Mesothelial cell of epicardium (in vitro differentiated cells): ENCODE results near the gene CDKN1A. TPM values are rescaled to one million over a fixed set of nuclear protein-coding genes. Genes with fewer than 3 reads are reported as not detected.

Source experiments
- DNase-seq, 2 experiments: peaks; one replicate each; pipeline ENCODE4 v3.0.0; 2021; ENCODE audit warnings: low spot score in 2 of 2; ENCODE audit not compliant: unreplicated experiment in 2 of 2
- H3K27ac Mint-ChIP-seq: 2 replicates; pipeline ENCODE4 v1.8.0; 2021; ENCODE audit warnings: mixed read lengths
- H3K27me3 Mint-ChIP-seq: 2 replicates; pipeline ENCODE4 v1.8.0; 2021; ENCODE audit warnings: low read depth, mixed read lengths
- H3K36me3 Mint-ChIP-seq: 2 replicates; pipeline ENCODE4 v1.8.0; 2021; ENCODE audit warnings: mixed read lengths
- H3K4me1 Mint-ChIP-seq: 2 replicates; pipeline ENCODE4 v1.8.0; 2021; ENCODE audit warnings: mixed read lengths
- H3K4me3 Mint-ChIP-seq: 2 replicates; pipeline ENCODE4 v1.8.0; 2021; ENCODE audit warnings: mild to moderate bottlenecking, moderate library complexity, mixed read lengths
- H3K9me3 Mint-ChIP-seq: 2 replicates; pipeline ENCODE4 v1.8.0; 2021; ENCODE audit warnings: mixed read lengths
- total RNA-seq: library from RNA; stranded (reverse); gene quantifications from 3 replicates; pipeline ENCODE4 v1.2.1, GENCODE V29; 2021
- TF ChIP-seq, protein P1 (sequence below): fragments of 200-600 bp; sonication (generic); IDR thresholded peaks from one replicate; pipeline ENCODE4 v1.5.0; 2021; ENCODE audit warnings: antibody characterized with exemption; ENCODE audit not compliant: unreplicated experiment

The CDKN1A gene
- total RNA-seq, 1 donor from 2014 or later = 57.1 TPM

DNA sequence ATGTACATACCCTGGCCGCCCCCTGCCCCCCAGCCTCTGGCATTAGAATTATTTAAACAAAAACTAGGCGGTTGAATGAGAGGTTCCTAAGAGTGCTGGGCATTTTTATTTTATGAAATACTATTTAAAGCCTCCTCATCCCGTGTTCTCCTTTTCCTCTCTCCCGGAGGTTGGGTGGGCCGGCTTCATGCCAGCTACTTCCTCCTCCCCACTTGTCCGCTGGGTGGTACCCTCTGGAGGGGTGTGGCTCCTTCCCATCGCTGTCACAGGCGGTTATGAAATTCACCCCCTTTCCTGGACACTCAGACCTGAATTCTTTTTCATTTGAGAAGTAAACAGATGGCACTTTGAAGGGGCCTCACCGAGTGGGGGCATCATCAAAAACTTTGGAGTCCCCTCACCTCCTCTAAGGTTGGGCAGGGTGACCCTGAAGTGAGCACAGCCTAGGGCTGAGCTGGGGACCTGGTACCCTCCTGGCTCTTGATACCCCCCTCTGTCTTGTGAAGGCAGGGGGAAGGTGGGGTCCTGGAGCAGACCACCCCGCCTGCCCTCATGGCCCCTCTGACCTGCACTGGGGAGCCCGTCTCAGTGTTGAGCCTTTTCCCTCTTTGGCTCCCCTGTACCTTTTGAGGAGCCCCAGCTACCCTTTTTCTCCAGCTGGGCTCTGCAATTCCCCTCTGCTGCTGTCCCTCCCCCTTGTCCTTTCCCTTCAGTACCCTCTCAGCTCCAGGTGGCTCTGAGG is 7.6 kb downstream of the CDKN1A start:
- H3K4me3 Mint-ChIP-seq = no peak overlapping the region
- H3K4me1 Mint-ChIP-seq = peaks cover 3% of the 10 kb centered on the region
- TF ChIP-seq, protein P1, sequence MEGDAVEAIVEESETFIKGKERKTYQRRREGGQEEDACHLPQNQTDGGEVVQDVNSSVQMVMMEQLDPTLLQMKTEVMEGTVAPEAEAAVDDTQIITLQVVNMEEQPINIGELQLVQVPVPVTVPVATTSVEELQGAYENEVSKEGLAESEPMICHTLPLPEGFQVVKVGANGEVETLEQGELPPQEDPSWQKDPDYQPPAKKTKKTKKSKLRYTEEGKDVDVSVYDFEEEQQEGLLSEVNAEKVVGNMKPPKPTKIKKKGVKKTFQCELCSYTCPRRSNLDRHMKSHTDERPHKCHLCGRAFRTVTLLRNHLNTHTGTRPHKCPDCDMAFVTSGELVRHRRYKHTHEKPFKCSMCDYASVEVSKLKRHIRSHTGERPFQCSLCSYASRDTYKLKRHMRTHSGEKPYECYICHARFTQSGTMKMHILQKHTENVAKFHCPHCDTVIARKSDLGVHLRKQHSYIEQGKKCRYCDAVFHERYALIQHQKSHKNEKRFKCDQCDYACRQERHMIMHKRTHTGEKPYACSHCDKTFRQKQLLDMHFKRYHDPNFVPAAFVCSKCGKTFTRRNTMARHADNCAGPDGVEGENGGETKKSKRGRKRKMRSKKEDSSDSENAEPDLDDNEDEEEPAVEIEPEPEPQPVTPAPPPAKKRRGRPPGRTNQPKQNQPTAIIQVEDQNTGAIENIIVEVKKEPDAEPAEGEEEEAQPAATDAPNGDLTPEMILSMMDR = no peak
- H3K36me3 Mint-ChIP-seq = peaks cover 5% of the 10 kb centered on the region
- no peaks in the 10 kb centered on the region for H3K27me3 Mint-ChIP-seq
- peaks cover 2% of the 10 kb centered on the region for H3K9me3 Mint-ChIP-seq
- no peak for DNase-seq
- H3K27ac Mint-ChIP-seq = no peak overlapping the region

DNA sequence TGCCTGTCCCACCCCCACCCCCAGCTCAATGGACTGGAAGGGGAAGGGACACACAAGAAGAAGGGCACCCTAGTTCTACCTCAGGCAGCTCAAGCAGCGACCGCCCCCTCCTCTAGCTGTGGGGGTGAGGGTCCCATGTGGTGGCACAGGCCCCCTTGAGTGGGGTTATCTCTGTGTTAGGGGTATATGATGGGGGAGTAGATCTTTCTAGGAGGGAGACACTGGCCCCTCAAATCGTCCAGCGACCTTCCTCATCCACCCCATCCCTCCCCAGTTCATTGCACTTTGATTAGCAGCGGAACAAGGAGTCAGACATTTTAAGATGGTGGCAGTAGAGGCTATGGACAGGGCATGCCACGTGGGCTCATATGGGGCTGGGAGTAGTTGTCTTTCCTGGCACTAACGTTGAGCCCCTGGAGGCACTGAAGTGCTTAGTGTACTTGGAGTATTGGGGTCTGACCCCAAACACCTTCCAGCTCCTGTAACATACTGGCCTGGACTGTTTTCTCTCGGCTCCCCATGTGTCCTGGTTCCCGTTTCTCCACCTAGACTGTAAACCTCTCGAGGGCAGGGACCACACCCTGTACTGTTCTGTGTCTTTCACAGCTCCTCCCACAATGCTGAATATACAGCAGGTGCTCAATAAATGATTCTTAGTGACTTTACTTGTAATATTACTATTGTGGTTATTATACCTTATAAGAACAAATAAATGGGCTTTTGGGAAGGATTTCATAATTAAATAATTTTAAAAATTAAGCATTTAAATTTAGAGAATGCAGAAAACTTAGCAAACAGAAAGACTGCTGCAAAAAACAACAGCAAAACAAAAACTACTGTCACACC is 8.4 kb downstream of the CDKN1A start:
- no peaks in the 10 kb centered on the region for H3K27me3 Mint-ChIP-seq

DNA sequence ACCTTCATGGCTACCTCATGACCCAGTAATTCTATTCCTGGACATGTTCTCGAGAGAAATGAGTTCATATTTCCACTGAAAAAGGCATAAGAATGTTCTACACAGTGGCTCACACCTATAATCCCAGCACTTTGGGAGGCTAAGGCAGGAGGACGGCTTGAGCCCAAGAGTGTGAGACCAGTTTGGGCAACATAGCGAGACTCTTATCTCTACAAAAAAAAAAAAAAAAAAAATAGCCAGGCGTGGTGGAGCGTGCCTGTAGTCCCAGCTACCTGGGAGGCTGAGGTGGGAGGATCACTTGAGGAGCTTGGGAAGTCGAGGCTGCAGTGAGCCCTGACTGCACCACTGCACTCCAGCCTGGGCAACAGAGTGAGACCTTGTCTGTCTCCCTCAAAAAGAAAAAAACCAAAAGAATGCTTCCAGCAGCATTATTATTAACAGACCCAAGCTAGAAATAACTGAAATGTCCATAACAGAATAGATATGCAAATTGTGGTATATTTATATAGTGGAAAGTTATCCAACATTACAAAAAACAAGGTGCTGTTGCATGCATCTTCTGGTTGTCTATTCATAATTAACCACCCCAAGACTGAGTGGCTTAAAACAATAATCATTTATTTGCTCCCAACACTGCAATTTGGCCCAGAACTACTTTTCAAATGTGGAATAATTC is 9.7 kb downstream of the CDKN1A start:
- H3K27ac Mint-ChIP-seq = no peak overlapping the region
- no peak for DNase-seq
- no peak overlapping the region for H3K4me3 Mint-ChIP-seq
- TF ChIP-seq, protein P1 = no peak
- no peaks in the 10 kb centered on the region for H3K27me3 Mint-ChIP-seq
- H3K36me3 Mint-ChIP-seq = peaks cover 5% of the 10 kb centered on the region
- no peaks in the 10 kb centered on the region for H3K4me1 Mint-ChIP-seq
- H3K9me3 Mint-ChIP-seq = peaks cover 8% of the 10 kb centered on the region

More for the DNA sequence above, 8.4 kb downstream of the CDKN1A start:
- H3K27ac Mint-ChIP-seq = no peak overlapping the region
- DNase-seq = no peak
- H3K9me3 Mint-ChIP-seq = peaks cover 8% of the 10 kb centered on the region
- peaks cover 5% of the 10 kb centered on the region for H3K36me3 Mint-ChIP-seq
- TF ChIP-seq, protein P1 = no peak
- peaks cover 3% of the 10 kb centered on the region for H3K4me1 Mint-ChIP-seq
- H3K4me3 Mint-ChIP-seq = no peak overlapping the region

DNA sequence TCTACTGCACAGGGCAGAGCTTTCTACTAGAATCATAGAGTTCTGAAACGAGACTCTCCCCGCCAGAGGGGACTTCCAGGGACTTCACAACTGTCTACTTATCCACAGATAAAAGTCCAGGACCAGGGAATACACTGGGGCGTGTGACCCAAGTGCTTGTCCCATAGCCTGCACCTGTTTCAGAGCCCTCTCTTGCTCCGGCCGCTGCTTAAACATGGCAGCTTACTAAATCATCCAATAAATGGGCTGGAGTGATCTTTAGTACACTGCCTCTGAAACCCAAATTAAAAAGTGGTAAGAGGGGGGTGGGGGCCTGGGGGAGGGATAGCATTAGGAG is 10.2 kb downstream of the CDKN1A start:
- Mint-ChIP-seq H3K27me3 (no peaks in the 10 kb centered on the region), H3K4me1 (no peaks in the 10 kb centered on the region), H3K4me3 (no peak overlapping the region), H3K27ac (no peak overlapping the region), H3K36me3 (peaks cover 5% of the 10 kb centered on the region), H3K9me3 (peaks cover 8% of the 10 kb centered on the region)
- DNase-seq = no peak
- TF ChIP-seq, protein P1 = no peak

DNA sequence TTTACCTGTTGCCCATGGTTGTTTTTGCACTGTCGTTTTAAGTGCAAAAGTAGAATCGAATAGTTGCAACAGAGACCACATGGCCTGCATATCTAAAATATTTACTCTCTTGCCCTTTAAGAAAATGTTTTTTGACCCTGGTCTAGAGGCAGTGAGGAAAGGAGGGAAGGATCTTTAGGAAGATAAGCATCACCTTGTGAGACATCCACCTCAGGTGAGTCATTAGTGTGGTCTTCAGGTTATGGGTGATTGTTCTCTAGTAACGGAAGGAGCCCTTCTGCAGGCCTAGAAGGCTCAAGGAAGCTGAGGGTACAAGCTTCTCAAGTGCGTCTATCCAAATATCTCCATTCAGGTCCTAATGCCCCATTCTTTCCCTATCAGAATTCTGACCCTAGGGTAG is 12.5 kb downstream of the CDKN1A start:
- TF ChIP-seq, protein P1 = no peak
- Mint-ChIP-seq H3K4me3 (no peak overlapping the region), H3K36me3 (peaks cover 2% of the 10 kb centered on the region), H3K4me1 (no peaks in the 10 kb centered on the region), H3K27ac (no peak overlapping the region), H3K27me3 (no peaks in the 10 kb centered on the region), H3K9me3 (peaks cover 8% of the 10 kb centered on the region)
- DNase-seq = no peak
